Breast epithelium (tissue), 3 donors: ENCODE data around the gene BOK.

Experiments
- CTCF ChIP-seq, 3 donors: fragments of 450-650 bp; IDR thresholded peaks; one replicate each; pipeline ENCODE4 v1.5.1; 2016 to 2017; ENCODE audit warnings: antibody characterized with exemption in 3 of 3, mild to moderate bottlenecking in 3 of 3, moderate library complexity in 3 of 3
- POLR2A ChIP-seq: fragments of 450-650 bp; IDR thresholded peaks from one replicate; pipeline ENCODE4 v1.6.1; 2016; ENCODE audit warnings: antibody characterized with exemption, mild to moderate bottlenecking, moderate library complexity
- POLR2AphosphoS5 ChIP-seq, 3 donors: sonication (generic); formaldehyde crosslinking; IDR thresholded peaks; one replicate each; pipeline ENCODE4 v1.6.1; 2017; ENCODE audit warnings: antibody characterized with exemption in 3 of 3

DNA sequence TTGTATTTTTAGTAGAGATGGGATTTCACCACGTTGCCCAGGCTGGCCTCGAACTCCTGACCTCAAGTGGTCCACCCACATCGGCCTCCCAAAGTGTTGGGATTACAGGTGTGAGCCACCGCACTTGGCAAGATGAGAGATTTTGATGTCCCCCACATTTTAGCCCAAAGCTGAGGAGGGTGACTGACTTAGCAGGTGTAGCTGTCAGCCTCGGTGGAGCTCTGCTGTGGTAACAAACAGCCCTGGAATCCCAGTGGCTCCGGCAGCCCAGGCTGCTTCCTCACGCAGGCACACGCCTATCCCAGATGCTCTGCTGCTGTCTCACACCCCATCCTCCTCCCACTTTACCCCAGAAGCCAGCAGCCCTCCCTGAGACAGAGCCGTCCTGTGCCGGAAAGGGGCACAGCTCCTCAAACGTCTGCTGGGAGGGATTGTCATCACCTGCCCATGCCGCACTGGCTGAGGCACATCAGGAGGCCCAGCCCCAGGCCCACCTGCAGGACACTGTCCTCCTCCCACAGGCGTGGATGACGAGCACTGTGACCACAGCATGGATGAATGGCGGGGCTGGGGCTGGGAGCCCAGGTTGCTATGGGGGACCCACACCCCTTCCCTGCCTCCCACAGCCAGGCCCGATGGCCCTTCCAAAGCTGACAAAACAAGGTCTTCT lies 10.6 kb upstream of the BOK start:
- TF ChIP-seq CTCF (IDR thresholded peaks at IDR 0.05) = no peak
- no peak for TF ChIP-seq POLR2AphosphoS5 (IDR thresholded peaks at IDR 0.05)
- no peak for TF ChIP-seq POLR2A
